ENCODE measurements around the gene WDR31.
A peak's percentile ranks its signal among the peaks of the same experiment; 100 is the strongest.

WDR31 gene

GRCh38 chr9:113363336-113363735 lies 23.3 kb upstream of the WDR31 start:
- TF ChIP-seq, protein P1, sequence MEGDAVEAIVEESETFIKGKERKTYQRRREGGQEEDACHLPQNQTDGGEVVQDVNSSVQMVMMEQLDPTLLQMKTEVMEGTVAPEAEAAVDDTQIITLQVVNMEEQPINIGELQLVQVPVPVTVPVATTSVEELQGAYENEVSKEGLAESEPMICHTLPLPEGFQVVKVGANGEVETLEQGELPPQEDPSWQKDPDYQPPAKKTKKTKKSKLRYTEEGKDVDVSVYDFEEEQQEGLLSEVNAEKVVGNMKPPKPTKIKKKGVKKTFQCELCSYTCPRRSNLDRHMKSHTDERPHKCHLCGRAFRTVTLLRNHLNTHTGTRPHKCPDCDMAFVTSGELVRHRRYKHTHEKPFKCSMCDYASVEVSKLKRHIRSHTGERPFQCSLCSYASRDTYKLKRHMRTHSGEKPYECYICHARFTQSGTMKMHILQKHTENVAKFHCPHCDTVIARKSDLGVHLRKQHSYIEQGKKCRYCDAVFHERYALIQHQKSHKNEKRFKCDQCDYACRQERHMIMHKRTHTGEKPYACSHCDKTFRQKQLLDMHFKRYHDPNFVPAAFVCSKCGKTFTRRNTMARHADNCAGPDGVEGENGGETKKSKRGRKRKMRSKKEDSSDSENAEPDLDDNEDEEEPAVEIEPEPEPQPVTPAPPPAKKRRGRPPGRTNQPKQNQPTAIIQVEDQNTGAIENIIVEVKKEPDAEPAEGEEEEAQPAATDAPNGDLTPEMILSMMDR (conservative IDR thresholded peaks at IDR 0.05; ENCODE audit: low read depth, low read length): no peak
- DNase-seq (ENCODE audit: low read depth): no peak
- H3K4me3 ChIP-seq (ENCODE audit: low read length): no peak overlapping the region

DNA sequence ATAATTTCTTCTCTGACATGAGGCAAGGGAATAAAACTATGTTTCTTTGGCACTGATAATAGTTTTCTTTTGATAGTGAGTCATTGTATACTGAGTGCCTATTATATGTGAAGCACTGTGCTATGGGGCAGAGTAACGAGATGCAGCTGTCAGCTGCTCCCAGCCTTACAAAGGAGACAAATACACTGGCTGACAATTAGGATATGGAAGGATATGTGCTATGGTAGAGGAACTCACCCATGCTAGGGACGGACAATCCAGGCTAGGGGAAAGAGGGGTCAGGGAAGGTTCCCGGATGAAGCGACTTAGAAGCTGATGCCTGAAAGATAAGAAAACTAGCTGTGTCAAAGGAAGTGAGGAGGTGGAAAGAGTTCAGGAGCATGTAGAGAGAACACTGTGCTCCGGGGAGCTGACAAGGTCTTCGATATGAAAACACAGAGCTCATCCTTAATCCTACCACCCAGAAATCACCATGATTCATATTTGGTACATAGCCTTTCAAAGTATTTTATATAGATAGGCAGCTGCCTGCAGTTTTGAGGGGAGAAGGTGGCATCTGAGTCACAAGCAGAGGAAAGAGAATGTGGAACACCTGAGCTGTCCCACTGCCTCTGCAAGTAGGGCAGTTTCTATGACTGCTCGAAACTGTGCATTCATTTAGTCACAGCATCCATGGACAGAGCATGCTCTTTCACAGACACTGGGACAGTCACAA lies 21.4 kb upstream of the WDR31 start:
- no peak overlapping the region for H3K4me3 ChIP-seq (ENCODE audit: low read length)
- DNase-seq (ENCODE audit: low read depth): no peak
- TF ChIP-seq, protein P1 (conservative IDR thresholded peaks at IDR 0.05; ENCODE audit: low read depth, low read length): no peak

DNA sequence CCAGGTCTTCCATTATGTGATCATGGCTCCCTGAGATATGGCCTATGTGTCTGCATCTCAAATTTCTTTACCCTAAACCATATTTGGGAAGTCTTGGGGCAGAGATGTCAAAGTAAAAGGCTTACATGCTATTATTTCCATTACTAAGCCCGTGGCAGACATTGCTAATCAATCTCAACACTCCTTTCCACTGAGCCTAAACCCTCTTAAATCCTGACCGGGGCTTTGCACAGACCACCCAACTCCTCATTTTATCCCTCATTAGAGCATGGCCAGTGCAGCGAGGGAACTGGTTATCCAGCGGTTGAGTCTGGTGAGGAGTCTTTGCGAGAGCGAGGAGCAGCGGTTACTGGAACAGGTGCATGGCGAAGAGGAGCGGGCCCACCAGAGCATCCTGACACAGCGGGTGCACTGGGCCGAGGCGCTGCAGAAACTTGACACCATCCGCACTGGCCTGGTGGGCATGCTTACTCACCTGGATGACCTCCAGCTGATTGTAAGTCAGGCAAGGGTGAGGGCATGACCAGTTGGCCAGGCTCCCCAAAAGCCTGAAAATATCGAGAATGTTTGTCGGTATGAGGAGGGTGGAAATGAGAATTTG lies 20.3 kb upstream of the WDR31 start:
- DNase-seq (ENCODE audit: low read depth): no peak
- TF ChIP-seq, protein P1 (conservative IDR thresholded peaks at IDR 0.05; ENCODE audit: low read depth, low read length): no peak
- no peak overlapping the region for H3K4me3 ChIP-seq (ENCODE audit: low read length)

DNA sequence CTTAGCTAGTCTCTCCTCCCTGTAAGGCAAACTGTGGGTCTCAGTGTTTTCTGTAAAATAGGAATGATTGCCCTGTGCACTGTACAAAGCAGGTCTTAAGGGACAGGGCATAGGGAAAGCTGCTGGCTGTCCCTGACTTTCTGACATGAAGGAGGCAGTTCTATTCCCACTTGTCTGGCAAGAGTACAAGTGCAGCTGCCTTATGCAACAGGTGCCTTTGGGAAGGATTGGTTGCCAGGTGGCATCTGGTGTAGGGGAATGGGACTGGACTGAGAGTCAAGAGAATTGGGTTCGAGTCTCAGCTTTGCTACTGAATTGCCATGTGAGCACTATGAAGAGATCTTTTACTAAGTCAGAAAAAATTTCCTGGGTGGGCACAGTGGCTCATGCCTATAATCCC lies 19.3 kb upstream of the WDR31 start:
- DNase-seq (ENCODE audit: low read depth): no peak
- H3K4me3 ChIP-seq (ENCODE audit: low read length): no peak overlapping the region
- TF ChIP-seq, protein P1 (conservative IDR thresholded peaks at IDR 0.05; ENCODE audit: low read depth, low read length): no peak

- H3K4me3 ChIP-seq (ENCODE audit: low read length): no peak overlapping the region
- DNase-seq (ENCODE audit: low read depth): no peak
- TF ChIP-seq, protein P1 (conservative IDR thresholded peaks at IDR 0.05; ENCODE audit: low read depth, low read length): no peak
Observed at GRCh38 chr9:113356686-113357292, 16.7 kb upstream of the WDR31 start.

- no peak overlapping the region for H3K4me3 ChIP-seq (ENCODE audit: low read length)
- no peak for DNase-seq (ENCODE audit: low read depth)
- TF ChIP-seq, protein P1 (conservative IDR thresholded peaks at IDR 0.05; ENCODE audit: low read depth, low read length): peak; percentile 38
Observed at GRCh38 chr9:113355040-113355596, 15.0 kb upstream of the WDR31 start.

Data from retinal pigment epithelial cell (primary cell).